COR-L47 (cell line): ENCODE measurements around the gene TCF20.

Experiments used
- DNase-seq: peaks from one replicate; lab custom pipeline; 2025; lab: John Stamatoyannopoulos, UW

Gene TCF20

GRCh38 chr22:42258126-42258525 lies 12.3 kb downstream of the TCF20 start:
- no peak for DNase-seq

DNA sequence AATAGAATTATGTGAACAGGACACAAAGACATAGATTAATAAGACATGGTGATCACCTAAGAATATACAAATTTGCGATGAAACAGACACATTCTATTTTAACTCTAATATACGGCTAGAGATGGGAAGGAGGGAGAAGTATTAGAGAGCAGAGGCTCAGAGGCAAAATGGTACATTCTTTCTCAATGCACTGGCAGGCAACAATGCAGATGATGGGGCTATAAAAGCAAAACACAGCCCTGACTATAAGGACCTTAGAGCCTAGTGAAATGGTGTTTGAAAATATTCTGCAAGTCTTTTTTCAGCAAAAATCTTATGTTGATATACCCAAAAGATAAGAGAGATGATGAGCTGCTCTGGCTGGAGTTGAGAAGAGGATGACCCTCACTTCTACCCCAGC lies 13.1 kb downstream of the TCF20 start:
- DNase-seq: no peak

DNA sequence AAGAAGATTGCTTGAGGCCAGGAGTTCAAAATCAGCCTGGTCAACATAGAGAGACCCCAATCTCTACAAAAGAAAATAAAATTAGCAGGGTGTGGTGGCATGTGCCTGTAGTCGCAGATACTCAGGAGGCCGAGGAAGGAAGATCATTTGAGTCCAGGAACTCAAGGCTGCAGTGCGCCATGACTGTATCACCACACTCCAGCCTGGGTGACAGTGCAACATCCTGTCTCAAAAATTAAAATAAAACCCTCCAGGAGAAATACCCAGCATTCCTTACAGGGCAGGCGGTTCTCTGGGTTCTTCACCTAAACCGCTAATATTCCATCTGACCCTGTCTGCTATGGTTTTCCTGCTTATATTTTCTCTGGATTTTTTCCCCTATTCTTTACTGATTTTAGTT lies 13.5 kb downstream of the TCF20 start:
- DNase-seq: no peak

DNA sequence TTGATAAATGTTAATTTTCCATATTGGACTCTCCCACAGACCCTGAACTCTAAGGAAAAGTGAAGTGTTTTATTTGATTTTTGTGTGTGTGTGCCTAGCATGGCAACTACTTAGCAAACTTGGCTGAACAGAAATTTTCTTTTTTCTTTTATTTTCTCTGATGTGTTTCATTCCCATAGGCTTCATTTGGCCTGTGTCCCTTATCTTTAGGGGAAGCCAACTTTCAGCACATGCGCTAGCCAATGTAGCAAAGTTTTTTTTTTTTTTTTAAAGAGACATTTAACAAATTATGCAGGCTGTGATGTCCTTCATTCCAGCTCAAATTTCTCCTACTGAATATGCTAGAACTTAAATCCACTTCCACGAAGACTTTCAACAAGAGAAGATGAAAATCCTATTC lies 14.2 kb downstream of the TCF20 start:
- DNase-seq: no peak

DNA sequence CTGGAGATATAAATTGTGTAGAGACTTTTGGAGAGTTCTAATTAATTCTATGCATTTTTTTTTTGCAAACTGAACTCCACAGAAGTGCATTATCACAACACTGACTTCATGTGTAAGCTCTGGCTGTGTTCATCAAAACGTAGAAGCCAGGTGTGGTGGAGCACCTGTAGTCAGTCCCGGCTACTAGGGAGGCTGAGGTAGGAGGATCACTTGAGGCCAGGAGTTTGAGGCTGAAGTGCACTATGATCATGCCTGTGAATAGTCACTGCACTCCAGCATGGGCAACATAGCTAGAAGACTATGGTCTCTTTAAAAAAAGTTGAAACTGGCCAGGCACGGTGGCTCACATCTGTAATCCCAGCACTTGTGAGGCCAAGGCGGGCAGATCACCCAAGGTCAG lies 20.6 kb downstream of the TCF20 start:
- DNase-seq: no peak

DNA sequence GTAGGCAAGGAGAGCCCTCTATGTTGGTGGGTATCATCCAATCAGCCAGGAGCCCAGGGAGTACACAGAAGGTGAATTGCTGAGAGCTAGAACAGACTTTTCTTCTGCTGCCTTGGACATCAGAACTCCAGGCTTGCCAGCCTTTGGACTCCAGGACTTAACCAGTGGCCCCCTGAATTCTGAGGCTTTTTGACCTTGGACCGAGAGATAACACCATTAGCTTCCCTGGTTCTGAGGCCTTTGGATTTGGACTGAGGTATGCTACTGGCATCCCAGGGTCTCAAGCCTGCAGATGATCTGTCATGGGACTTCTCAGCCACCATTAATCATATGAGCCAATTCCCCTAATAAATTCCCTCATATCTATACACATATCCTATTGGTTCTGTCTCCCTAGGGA lies 21.5 kb downstream of the TCF20 start:
- DNase-seq: no peak

GRCh38 chr22:42247596-42247995 lies 22.9 kb downstream of the TCF20 start:
- no peak for DNase-seq

DNA sequence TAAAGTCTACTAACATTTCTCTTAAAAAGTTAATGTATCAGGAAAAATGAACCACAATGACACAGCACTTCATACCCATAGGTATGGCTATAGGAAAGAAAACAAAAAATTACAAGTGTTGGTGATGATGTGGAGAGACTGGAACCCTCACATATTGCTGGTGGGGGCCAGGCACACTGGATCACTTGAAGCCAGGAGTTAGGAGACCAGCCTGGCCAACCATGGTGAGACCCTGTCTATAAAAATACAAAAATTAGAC lies 26.7 kb downstream of the TCF20 start:
- DNase-seq: no peak

GRCh38 chr22:42236848-42237247 lies 33.6 kb downstream of the TCF20 start:
- DNase-seq: no peak

DNA sequence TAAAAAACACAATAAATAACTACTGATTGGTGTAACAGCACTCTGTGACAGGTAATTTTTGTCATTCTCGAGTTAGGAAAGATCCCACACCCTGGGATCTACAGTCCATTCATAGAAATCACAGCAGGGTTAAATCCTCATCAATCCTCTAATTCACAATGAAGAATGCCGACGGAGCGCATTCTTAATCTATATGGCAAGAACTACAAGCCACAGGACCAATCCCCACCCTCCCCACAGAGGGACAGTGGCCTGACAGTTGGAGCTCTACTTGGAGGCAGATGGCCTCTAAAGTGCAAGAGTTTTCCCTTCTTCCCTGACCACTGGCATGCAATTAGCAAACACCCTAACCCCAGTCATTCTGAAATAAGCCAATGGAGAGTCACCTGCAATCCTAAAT lies 34.2 kb downstream of the TCF20 start:
- DNase-seq: no peak

DNA sequence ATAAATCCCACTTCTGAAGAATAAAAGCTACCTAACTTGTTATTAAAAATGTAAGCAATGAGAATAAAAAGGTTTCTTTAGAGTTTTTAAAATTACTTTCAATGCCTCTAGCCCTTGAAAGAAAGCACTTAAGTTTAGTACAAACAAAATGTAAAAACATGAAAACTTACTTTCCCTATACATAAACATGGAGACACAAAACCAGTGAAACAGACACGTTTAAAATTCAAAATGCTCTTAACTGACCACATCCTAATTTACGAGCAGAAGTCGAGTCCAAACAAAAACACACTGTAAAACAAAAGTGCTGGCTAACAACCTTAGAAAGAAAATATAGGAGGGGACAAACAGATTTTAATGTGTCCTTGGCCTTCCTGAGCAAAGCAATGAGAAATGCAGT lies 36.6 kb downstream of the TCF20 start:
- no peak for DNase-seq

GRCh38 chr22:42231929-42232328 lies 38.5 kb downstream of the TCF20 start:
- no peak for DNase-seq

- no peak for DNase-seq
Measured at GRCh38 chr22:42229455-42230149, 40.9 kb downstream of the TCF20 start.

DNA sequence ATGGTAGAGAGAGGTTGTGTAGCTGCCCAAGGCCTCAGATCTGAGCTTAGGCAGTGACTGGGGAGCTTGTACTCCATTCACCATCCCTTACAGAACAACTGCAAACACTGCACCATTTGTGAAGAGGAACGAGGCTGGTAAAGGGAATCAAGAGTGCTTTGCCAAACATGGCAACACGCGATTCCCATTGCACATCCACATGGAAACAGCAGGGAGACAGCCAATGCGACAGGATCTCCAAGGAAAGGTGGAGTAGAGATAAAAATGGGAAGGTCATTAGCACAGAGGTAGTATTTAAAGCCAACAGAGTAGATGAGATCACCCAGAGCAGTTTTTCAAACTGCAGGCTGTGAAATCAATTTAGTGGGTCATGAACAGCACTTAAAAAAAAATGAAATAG lies 42.0 kb downstream of the TCF20 start:
- no peak for DNase-seq

DNA sequence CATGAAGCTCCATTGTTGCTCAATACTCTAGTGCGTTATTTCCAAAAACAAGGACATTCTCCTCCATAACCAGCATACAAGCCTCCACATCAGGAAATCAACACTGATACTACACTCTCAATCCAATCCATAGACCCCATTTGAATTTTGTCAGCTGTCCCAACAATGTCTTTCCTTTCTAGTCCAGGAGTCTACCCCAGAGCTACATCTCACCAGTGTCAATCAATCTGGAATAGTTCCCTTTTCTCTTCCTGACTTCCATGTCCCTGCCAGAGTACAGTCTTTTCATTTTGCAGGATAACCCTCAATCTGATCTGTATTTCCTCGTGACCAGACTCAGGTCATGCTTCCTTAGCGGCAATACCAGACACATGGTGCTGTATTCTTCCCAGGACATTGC lies 43.0 kb downstream of the TCF20 start:
- no peak for DNase-seq

GRCh38 chr22:42225841-42226240 lies 44.6 kb downstream of the TCF20 start:
- DNase-seq: no peak

DNA sequence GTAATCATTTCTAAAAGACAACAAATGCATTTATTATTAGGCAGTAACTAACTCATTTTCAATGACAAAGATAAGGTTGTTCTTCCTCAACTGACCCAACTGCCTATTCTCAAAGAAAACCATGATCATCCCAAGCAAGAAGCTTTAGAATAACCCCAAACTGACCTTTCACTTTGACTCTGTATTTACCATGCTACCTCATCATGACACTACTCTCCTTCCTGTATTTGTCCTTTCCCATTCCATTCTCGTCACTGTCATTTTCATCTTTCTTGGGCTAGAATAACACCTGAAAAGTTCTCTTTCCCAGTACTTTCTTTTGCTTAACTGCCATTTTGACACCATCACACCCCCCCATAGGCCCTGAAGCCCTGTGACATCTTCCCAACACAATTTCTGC lies 48.3 kb downstream of the TCF20 start:
- no peak for DNase-seq
